CD14-positive monocyte (primary cell): ENCODE data around the gene ENTREP3. TPM values are rescaled to one million over a fixed set of nuclear protein-coding genes. Genes with fewer than 3 reads are reported as not detected.

Experiments used
- DNase-seq, 3 donors: peaks; one replicate each; pipeline ENCODE4 v3.0.0-alpha.2; 2011 to 2022
- H2AFZ ChIP-seq: 2 replicates; pipeline ENCODE4 v1.6.0; 2012; ENCODE audit warnings: mild to moderate bottlenecking, low read depth, low read length, inconsistent platforms; ENCODE audit not compliant: insufficient read depth, poor library complexity, severe bottlenecking
- H3K27ac ChIP-seq, 2 donors: 1 replicate in 1 of 2; 2 replicates in 1 of 2; pipeline ENCODE4 v1.5.1; 2012 to 2013; ENCODE audit warnings: low read length in 2 of 2, control low read depth in 1 of 2, inconsistent platforms in 1 of 2, low read depth in 1 of 2, mild to moderate bottlenecking in 1 of 2
- H3K27me3 ChIP-seq, 2 donors: one replicate each; pipeline versions ENCODE4 v1.6.0 to v1.6.1; 2011 to 2013; ENCODE audit warnings: low read length in 2 of 2; ENCODE audit not compliant: control insufficient read depth in 2 of 2, insufficient read depth in 2 of 2
- H3K36me3 ChIP-seq, 2 donors: replicated peaks in 1 of 2; 1 replicate in 1 of 2; 2 replicates in 1 of 2; pipeline versions ENCODE4 v1.5.1 to v1.6.1; 2012 to 2013; ENCODE audit warnings: low read length in 2 of 2, control low read depth in 1 of 2, inconsistent platforms in 1 of 2, mild to moderate bottlenecking in 1 of 2; ENCODE audit not compliant: insufficient read depth in 2 of 2, control insufficient read depth in 1 of 2
- H3K4me1 ChIP-seq, 2 donors: 1 replicate in 1 of 2; 2 replicates in 1 of 2; pipeline versions ENCODE4 v1.5.1 to v1.6.1; 2012 to 2013; ENCODE audit warnings: low read length in 2 of 2, control low read depth in 1 of 2, inconsistent platforms in 1 of 2, mild to moderate bottlenecking in 1 of 2, moderate library complexity in 1 of 2; ENCODE audit not compliant: insufficient read depth in 2 of 2, control insufficient read depth in 1 of 2
- H3K4me2 ChIP-seq: replicated peaks from 2 replicates; pipeline ENCODE3; 2012; ENCODE audit warnings: low read length, moderate library complexity, mild to moderate bottlenecking; ENCODE audit not compliant: poor library complexity, severe bottlenecking; ENCODE audit errors: extremely low read depth
- H3K4me3 ChIP-seq, 3 experiments: fragments of 200-600 bp in 1 of 3; sonication (generic) in 1 of 3; replicated peaks in 1 of 3; 1 replicate in 2 of 3; 2 replicates in 1 of 3; pipeline ENCODE4 v1.5.1; 2011 to 2013; ENCODE audit warnings: low read length in 3 of 3, mild to moderate bottlenecking in 3 of 3, control low read depth in 2 of 3, low read depth in 2 of 3, inconsistent platforms in 1 of 3, moderate library complexity in 1 of 3
- H3K79me2 ChIP-seq: 2 replicates; pipeline ENCODE4 v1.6.0; 2012; ENCODE audit warnings: mild to moderate bottlenecking, control low read depth, inconsistent platforms, low read length, moderate library complexity; ENCODE audit not compliant: insufficient read depth
- H3K9ac ChIP-seq: 2 replicates; pipeline ENCODE4 v1.6.0; 2017; ENCODE audit warnings: low read length, mild to moderate bottlenecking; ENCODE audit not compliant: insufficient read depth, poor library complexity, severe bottlenecking
- H3K9me3 ChIP-seq, 2 donors: replicated peaks in 1 of 2; 1 replicate in 1 of 2; 2 replicates in 1 of 2; pipeline versions ENCODE4 v1.5.1 to v1.6.1; 2012 to 2013; ENCODE audit warnings: low read length in 2 of 2, control low read depth in 1 of 2; ENCODE audit not compliant: control insufficient read depth in 1 of 2, insufficient read depth in 1 of 2
- H4K20me1 ChIP-seq: 2 replicates; pipeline ENCODE4 v1.6.0; 2012; ENCODE audit warnings: mild to moderate bottlenecking, low read length, control low read depth, moderate library complexity; ENCODE audit not compliant: insufficient read depth
- H3K27ac Mint-ChIP-seq, 7 donors: one replicate each; pipeline ENCODE4 v1.8.0; 2020; ENCODE audit warnings: mild to moderate bottlenecking in 7 of 7, mixed read lengths in 7 of 7, moderate library complexity in 6 of 7, inconsistent platforms in 2 of 7
- H3K27me3 Mint-ChIP-seq, 3 donors: one replicate each; pipeline ENCODE4 v1.8.0; 2021 to 2022; ENCODE audit warnings: low read depth in 3 of 3, mild to moderate bottlenecking in 3 of 3, mixed read lengths in 3 of 3, moderate library complexity in 3 of 3, inconsistent platforms in 1 of 3
- H3K36me3 Mint-ChIP-seq, 2 donors: one replicate each; pipeline ENCODE4 v1.8.0; 2020; ENCODE audit warnings: mixed read lengths in 2 of 2, inconsistent platforms in 1 of 2, mild to moderate bottlenecking in 1 of 2
- H3K4me1 Mint-ChIP-seq: one replicate; pipeline ENCODE4 v1.8.0; 2020; ENCODE audit warnings: mild to moderate bottlenecking, mixed read lengths
- H3K4me3 Mint-ChIP-seq, 2 donors: one replicate each; pipeline ENCODE4 v1.8.0; 2020; ENCODE audit warnings: mild to moderate bottlenecking in 2 of 2, mixed read lengths in 2 of 2, moderate library complexity in 1 of 2
- H3K9me3 Mint-ChIP-seq, 7 donors: one replicate each; pipeline ENCODE4 v1.8.0; 2020 to 2022; ENCODE audit warnings: mixed read lengths in 7 of 7, mild to moderate bottlenecking in 6 of 7, moderate library complexity in 6 of 7, inconsistent platforms in 2 of 7
- CTCF ChIP-seq: fragments of 200-600 bp; IDR thresholded peaks from one replicate; pipeline ENCODE4 v1.8.0; 2022; ENCODE audit warnings: antibody characterized with exemption, mild to moderate bottlenecking
- WGBS: methylation state at CpG from one replicate; pipeline ENCODE4 v1.1.5; 2013; ENCODE audit warnings: missing lambda C conversion rate; ENCODE audit not compliant: insufficient coverage; 5-methylcytosine and 5-hydroxymethylcytosine counted together
- intact Hi-C, 2 donors: fragments of 100-400 bp; cut with micrococcal nuclease; formaldehyde crosslinking; loops; one replicate each; pipeline versions ENCODE4 v1.15.0 to v1.15.1; 2023
- polyA plus RNA-seq, 3 donors: library from polyadenylated mRNA; depleted of rRNA in 1 of 3; unstranded in 2 of 3; stranded (reverse) in 1 of 3; fragments of 300-500 nt in 2 of 3; fragments of >200 nt in 1 of 3; fragmentation: Illumina TruSeq in 2 of 3; gene quantifications; 1 replicate in 2 of 3; 2 replicates in 1 of 3; pipeline ENCODE4 v1.2.3, GENCODE V29; 2012 to 2021

The ENTREP3 gene
- polyA plus RNA-seq, 3 donors, result 0.87 to 7.5 (median 1.9) TPM

DNA sequence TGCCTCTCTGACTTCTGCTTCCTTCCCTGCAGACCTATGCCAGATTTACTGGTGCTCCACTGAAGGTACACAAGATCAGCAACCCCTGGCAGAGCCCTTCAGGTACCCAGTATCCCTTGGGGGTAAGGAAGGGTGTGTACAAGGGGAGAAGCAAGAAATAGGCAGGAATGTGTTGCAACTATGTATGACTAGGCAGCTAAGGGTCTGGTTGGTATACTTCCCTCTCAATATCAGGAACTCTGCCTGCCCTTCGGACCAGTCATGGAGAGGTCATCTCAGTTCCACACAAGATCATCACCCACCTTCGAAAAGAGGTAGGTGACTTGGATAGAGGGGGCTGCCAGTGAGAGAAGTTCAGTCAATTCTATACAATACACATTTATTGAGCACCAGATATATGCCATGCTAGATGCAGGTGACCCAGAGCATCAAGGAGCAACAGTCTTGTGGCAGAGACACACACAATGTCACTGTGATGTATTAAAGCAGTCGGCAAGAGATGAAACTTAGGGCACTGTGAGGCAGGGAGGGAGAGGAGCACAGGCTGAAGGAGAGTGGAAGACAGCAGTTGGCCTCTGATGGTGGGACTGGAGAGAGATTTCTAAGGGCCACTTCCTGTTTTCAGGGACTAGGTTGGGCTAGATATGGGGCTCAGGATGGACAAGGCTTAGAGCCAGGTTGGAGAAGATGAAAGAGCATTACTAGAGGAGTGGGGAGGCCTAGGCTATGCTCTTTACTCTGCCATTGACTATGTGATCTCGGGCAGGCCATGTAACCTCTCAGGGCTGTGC is 44.8 kb downstream of the ENTREP3 start:
- no peaks in the 10 kb centered on the region for H3K27me3 ChIP-seq
- 63% methylated on average over 1 of the region's 4 CpGs for WGBS
- peak overlapping the region; percentile 62 to 98 for H3K27ac ChIP-seq
- H2AFZ ChIP-seq, result no peak overlapping the region
- peaks cover 24% of the 10 kb centered on the region for H3K79me2 ChIP-seq
- H3K4me1 Mint-ChIP-seq, result peaks cover 56% of the 10 kb centered on the region
- peak; percentile 85 to 95 (median 93) for DNase-seq
- H3K4me3 Mint-ChIP-seq, result peak overlapping the region; percentile 63 to 91
- H3K9me3 ChIP-seq, result no peaks in the 10 kb centered on the region
- TF ChIP-seq CTCF, result no peak
- no peaks in the 10 kb centered on the region for H3K27me3 Mint-ChIP-seq
- peaks cover 17 to 28% of the 10 kb centered on the region in 2 donors for H3K36me3 Mint-ChIP-seq
- peak overlapping the region; percentile 51 for H3K9ac ChIP-seq
- peak overlapping the region in 2 of 3 experiments; percentile 8 to 90 for H3K4me3 ChIP-seq
- no peaks in the 10 kb centered on the region for H4K20me1 ChIP-seq
- peaks cover 4 to 6% of the 10 kb centered on the region in 2 donors for H3K36me3 ChIP-seq
- peaks cover 0 to 1% (median 0%) of the 10 kb centered on the region in 7 donors for H3K9me3 Mint-ChIP-seq
- peak overlapping the region; percentile 97 to 100 (median 99) for H3K27ac Mint-ChIP-seq
- intact Hi-C loops, result no loop called here
- H3K4me1 ChIP-seq, result peaks cover 56 to 67% of the 10 kb centered on the region in 2 donors
- peak overlapping the region; percentile 93 for H3K4me2 ChIP-seq

- H3K36me3 ChIP-seq, result peaks cover 4 to 6% of the 10 kb centered on the region in 2 donors
Observed at GRCh38 chr1:155209312-155209721, 46.0 kb downstream of the ENTREP3 start.

More at GRCh38 chr1:155209312-155209721, 46.0 kb downstream of the ENTREP3 start:
- H3K27ac ChIP-seq, result peak overlapping the region; percentile 98 to 100
- Mint-ChIP-seq H3K27ac (peak overlapping the region; percentile 97 to 100 (median 99)), H3K4me3 (peak overlapping the region; percentile 83 to 89), H3K9me3 (peaks cover 0 to 1% (median 0%) of the 10 kb centered on the region in 7 donors), H3K36me3 (peaks cover 14 to 23% of the 10 kb centered on the region in 2 donors), H3K4me1 (peaks cover 47% of the 10 kb centered on the region), H3K27me3 (no peaks in the 10 kb centered on the region)
- H2AFZ ChIP-seq, result peak overlapping the region; percentile 75
- TF ChIP-seq CTCF, result no peak
- intact Hi-C loops, result loop anchor here (5.0 kb wide), 2 partner anchors 33 to 98 kb away; partner anchors contain the start of gene FDPS (in 1 of the 2)
- H3K79me2 ChIP-seq, result peaks cover 24% of the 10 kb centered on the region
- H3K27me3 ChIP-seq, result no peaks in the 10 kb centered on the region
- no peaks in the 10 kb centered on the region for H3K9me3 ChIP-seq
- WGBS, result 0% methylated on average over 10 of the region's 13 CpGs
- DNase-seq, result no peak
- H3K4me1 ChIP-seq, result peaks cover 52 to 55% of the 10 kb centered on the region in 2 donors
- no peaks in the 10 kb centered on the region for H4K20me1 ChIP-seq
- H3K9ac ChIP-seq, result peak overlapping the region; percentile 99
- peak overlapping the region; percentile 90 to 94 (median 92) for H3K4me3 ChIP-seq
- peak overlapping the region; percentile 93 for H3K4me2 ChIP-seq
